CD14-positive monocyte (primary cell): Measurements from ENCODE around the gene IFNK. TPM values are rescaled to one million over a fixed set of nuclear protein-coding genes. Genes with fewer than 3 reads are reported as not detected.

Experiments
- DNase-seq, 3 donors: peaks; one replicate each; pipeline ENCODE4 v3.0.0-alpha.2; 2011 to 2022
- H2AFZ ChIP-seq: 2 replicates; pipeline ENCODE4 v1.6.0; 2012; ENCODE audit warnings: mild to moderate bottlenecking, low read depth, low read length, inconsistent platforms; ENCODE audit not compliant: insufficient read depth, poor library complexity, severe bottlenecking
- H3K27ac ChIP-seq, 2 donors: 1 replicate in 1 of 2; 2 replicates in 1 of 2; pipeline ENCODE4 v1.5.1; 2012 to 2013; ENCODE audit warnings: low read length in 2 of 2, control low read depth in 1 of 2, inconsistent platforms in 1 of 2, low read depth in 1 of 2, mild to moderate bottlenecking in 1 of 2
- H3K27me3 ChIP-seq, 2 donors: one replicate each; pipeline versions ENCODE4 v1.6.0 to v1.6.1; 2011 to 2013; ENCODE audit warnings: low read length in 2 of 2; ENCODE audit not compliant: control insufficient read depth in 2 of 2, insufficient read depth in 2 of 2
- H3K36me3 ChIP-seq, 2 donors: replicated peaks in 1 of 2; 1 replicate in 1 of 2; 2 replicates in 1 of 2; pipeline versions ENCODE4 v1.5.1 to v1.6.1; 2012 to 2013; ENCODE audit warnings: low read length in 2 of 2, control low read depth in 1 of 2, inconsistent platforms in 1 of 2, mild to moderate bottlenecking in 1 of 2; ENCODE audit not compliant: insufficient read depth in 2 of 2, control insufficient read depth in 1 of 2
- H3K4me1 ChIP-seq, 2 donors: 1 replicate in 1 of 2; 2 replicates in 1 of 2; pipeline versions ENCODE4 v1.5.1 to v1.6.1; 2012 to 2013; ENCODE audit warnings: low read length in 2 of 2, control low read depth in 1 of 2, inconsistent platforms in 1 of 2, mild to moderate bottlenecking in 1 of 2, moderate library complexity in 1 of 2; ENCODE audit not compliant: insufficient read depth in 2 of 2, control insufficient read depth in 1 of 2
- H3K4me2 ChIP-seq: replicated peaks from 2 replicates; pipeline ENCODE3; 2012; ENCODE audit warnings: low read length, moderate library complexity, mild to moderate bottlenecking; ENCODE audit not compliant: poor library complexity, severe bottlenecking; ENCODE audit errors: extremely low read depth
- H3K4me3 ChIP-seq, 3 experiments: fragments of 200-600 bp in 1 of 3; sonication (generic) in 1 of 3; replicated peaks in 1 of 3; 1 replicate in 2 of 3; 2 replicates in 1 of 3; pipeline ENCODE4 v1.5.1; 2011 to 2013; ENCODE audit warnings: low read length in 3 of 3, mild to moderate bottlenecking in 3 of 3, control low read depth in 2 of 3, low read depth in 2 of 3, inconsistent platforms in 1 of 3, moderate library complexity in 1 of 3
- H3K79me2 ChIP-seq: 2 replicates; pipeline ENCODE4 v1.6.0; 2012; ENCODE audit warnings: mild to moderate bottlenecking, control low read depth, inconsistent platforms, low read length, moderate library complexity; ENCODE audit not compliant: insufficient read depth
- H3K9ac ChIP-seq: 2 replicates; pipeline ENCODE4 v1.6.0; 2017; ENCODE audit warnings: low read length, mild to moderate bottlenecking; ENCODE audit not compliant: insufficient read depth, poor library complexity, severe bottlenecking
- H3K9me3 ChIP-seq, 2 donors: replicated peaks in 1 of 2; 1 replicate in 1 of 2; 2 replicates in 1 of 2; pipeline versions ENCODE4 v1.5.1 to v1.6.1; 2012 to 2013; ENCODE audit warnings: low read length in 2 of 2, control low read depth in 1 of 2; ENCODE audit not compliant: control insufficient read depth in 1 of 2, insufficient read depth in 1 of 2
- H4K20me1 ChIP-seq: 2 replicates; pipeline ENCODE4 v1.6.0; 2012; ENCODE audit warnings: mild to moderate bottlenecking, low read length, control low read depth, moderate library complexity; ENCODE audit not compliant: insufficient read depth
- H3K27ac Mint-ChIP-seq, 7 donors: one replicate each; pipeline ENCODE4 v1.8.0; 2020; ENCODE audit warnings: mild to moderate bottlenecking in 7 of 7, mixed read lengths in 7 of 7, moderate library complexity in 6 of 7, inconsistent platforms in 2 of 7
- H3K27me3 Mint-ChIP-seq, 3 donors: one replicate each; pipeline ENCODE4 v1.8.0; 2021 to 2022; ENCODE audit warnings: low read depth in 3 of 3, mild to moderate bottlenecking in 3 of 3, mixed read lengths in 3 of 3, moderate library complexity in 3 of 3, inconsistent platforms in 1 of 3
- H3K36me3 Mint-ChIP-seq, 2 donors: one replicate each; pipeline ENCODE4 v1.8.0; 2020; ENCODE audit warnings: mixed read lengths in 2 of 2, inconsistent platforms in 1 of 2, mild to moderate bottlenecking in 1 of 2
- H3K4me1 Mint-ChIP-seq: one replicate; pipeline ENCODE4 v1.8.0; 2020; ENCODE audit warnings: mild to moderate bottlenecking, mixed read lengths
- H3K4me3 Mint-ChIP-seq, 2 donors: one replicate each; pipeline ENCODE4 v1.8.0; 2020; ENCODE audit warnings: mild to moderate bottlenecking in 2 of 2, mixed read lengths in 2 of 2, moderate library complexity in 1 of 2
- H3K9me3 Mint-ChIP-seq, 7 donors: one replicate each; pipeline ENCODE4 v1.8.0; 2020 to 2022; ENCODE audit warnings: mixed read lengths in 7 of 7, mild to moderate bottlenecking in 6 of 7, moderate library complexity in 6 of 7, inconsistent platforms in 2 of 7
- WGBS: methylation state at CpG from one replicate; pipeline ENCODE4 v1.1.5; 2013; ENCODE audit warnings: missing lambda C conversion rate; ENCODE audit not compliant: insufficient coverage; 5-methylcytosine and 5-hydroxymethylcytosine counted together
- intact Hi-C, 2 donors: fragments of 100-400 bp; cut with micrococcal nuclease; formaldehyde crosslinking; loops; one replicate each; pipeline versions ENCODE4 v1.15.0 to v1.15.1; 2023
- polyA plus RNA-seq, 3 donors: library from polyadenylated mRNA; depleted of rRNA in 1 of 3; unstranded in 2 of 3; stranded (reverse) in 1 of 3; fragments of 300-500 nt in 2 of 3; fragments of >200 nt in 1 of 3; fragmentation: Illumina TruSeq in 2 of 3; gene quantifications; 1 replicate in 2 of 3; 2 replicates in 1 of 3; pipeline ENCODE4 v1.2.3, GENCODE V29; 2012 to 2021
- TF ChIP-seq, protein P1 (sequence below): fragments of 200-600 bp; IDR thresholded peaks from one replicate; pipeline ENCODE4 v1.8.0; 2022; ENCODE audit warnings: antibody characterized with exemption, mild to moderate bottlenecking

Gene IFNK
- polyA plus RNA-seq, 3 donors: not detected

DNA sequence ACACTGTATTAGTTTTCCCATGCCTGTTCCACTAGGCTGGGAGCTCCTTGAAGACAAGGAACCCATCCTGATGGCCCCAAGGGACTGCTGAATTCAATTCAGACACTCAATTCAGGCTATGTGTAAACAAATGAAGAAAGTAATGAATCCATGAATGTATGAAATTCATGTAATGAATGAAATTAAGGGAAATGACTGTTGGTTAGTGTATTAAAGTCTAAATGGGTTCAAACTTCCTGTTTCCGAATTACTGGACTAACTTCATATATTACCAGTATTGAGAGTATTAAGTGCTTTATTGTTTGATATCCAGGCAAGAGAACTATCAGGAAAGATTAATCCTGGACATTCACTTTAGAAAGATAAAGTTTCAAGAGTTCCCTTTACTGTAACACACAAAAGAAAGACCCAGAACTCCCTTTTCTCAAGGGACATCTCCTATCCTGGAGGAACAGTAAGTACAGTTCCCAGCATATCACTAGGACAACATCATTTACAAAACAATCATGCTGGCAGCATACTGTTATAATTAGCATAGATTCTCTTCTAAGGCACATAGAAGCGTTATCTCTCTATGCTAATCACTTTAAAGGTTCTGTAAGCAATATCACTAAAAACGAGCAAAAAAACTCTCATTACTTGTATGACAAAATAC is 28.5 kb upstream of the IFNK start:
- TF ChIP-seq, protein P1, sequence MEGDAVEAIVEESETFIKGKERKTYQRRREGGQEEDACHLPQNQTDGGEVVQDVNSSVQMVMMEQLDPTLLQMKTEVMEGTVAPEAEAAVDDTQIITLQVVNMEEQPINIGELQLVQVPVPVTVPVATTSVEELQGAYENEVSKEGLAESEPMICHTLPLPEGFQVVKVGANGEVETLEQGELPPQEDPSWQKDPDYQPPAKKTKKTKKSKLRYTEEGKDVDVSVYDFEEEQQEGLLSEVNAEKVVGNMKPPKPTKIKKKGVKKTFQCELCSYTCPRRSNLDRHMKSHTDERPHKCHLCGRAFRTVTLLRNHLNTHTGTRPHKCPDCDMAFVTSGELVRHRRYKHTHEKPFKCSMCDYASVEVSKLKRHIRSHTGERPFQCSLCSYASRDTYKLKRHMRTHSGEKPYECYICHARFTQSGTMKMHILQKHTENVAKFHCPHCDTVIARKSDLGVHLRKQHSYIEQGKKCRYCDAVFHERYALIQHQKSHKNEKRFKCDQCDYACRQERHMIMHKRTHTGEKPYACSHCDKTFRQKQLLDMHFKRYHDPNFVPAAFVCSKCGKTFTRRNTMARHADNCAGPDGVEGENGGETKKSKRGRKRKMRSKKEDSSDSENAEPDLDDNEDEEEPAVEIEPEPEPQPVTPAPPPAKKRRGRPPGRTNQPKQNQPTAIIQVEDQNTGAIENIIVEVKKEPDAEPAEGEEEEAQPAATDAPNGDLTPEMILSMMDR: no peak
- H3K36me3 Mint-ChIP-seq: peaks cover 8 to 16% of the 10 kb centered on the region in 2 donors
- Histone ChIP-seq H3K36me3 (no peaks in the 10 kb centered on the region), H3K4me2 (no peak overlapping the region), H3K27me3 (no peaks in the 10 kb centered on the region), H3K9ac (no peak overlapping the region), H4K20me1 (no peaks in the 10 kb centered on the region), H3K4me3 (no peak overlapping the region), H3K9me3 (peaks cover 0 to 8% of the 10 kb centered on the region in 2 donors), H2AFZ (no peak overlapping the region), H3K4me1 (peaks cover 16 to 31% of the 10 kb centered on the region in 2 donors), H3K79me2 (no peaks in the 10 kb centered on the region), H3K27ac (no peak overlapping the region)
- H3K27ac Mint-ChIP-seq: peak overlapping the region in 1 of 7 donors; percentile 15
- intact Hi-C loops: loop anchor here in 1 of 2 donors (5.0 kb wide), 1 partner anchor 33 kb away; no protein-coding TSS in a partner anchor
- no peak overlapping the region for H3K4me3 Mint-ChIP-seq
- WGBS: 100% methylated on average over 2 of the region's 3 CpGs
- no peak for DNase-seq
- no peaks in the 10 kb centered on the region for H3K27me3 Mint-ChIP-seq
- peaks cover 30% of the 10 kb centered on the region for H3K4me1 Mint-ChIP-seq
- peaks cover 3 to 10% (median 4%) of the 10 kb centered on the region in 7 donors for H3K9me3 Mint-ChIP-seq

DNA sequence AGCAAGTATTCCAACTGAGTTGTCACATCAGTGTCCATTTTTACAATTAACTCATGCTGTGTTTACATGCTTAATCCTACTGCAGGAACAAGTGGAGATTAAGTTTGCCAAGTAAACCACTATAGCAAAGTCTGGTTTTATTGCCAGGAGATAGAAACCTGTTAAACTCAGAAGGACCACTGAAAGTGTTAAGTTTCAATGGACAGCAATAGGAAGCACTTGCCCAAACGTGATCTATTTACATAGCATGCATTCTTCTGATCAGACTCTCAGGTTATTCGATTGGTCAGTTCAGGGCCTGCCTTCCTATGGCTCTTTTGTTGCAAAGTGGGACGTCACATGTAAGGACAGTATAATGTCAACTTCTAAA is 28.0 kb upstream of the IFNK start:
- no peak for DNase-seq
- H3K4me1 ChIP-seq: peaks cover 14 to 27% of the 10 kb centered on the region in 2 donors
- H3K4me2 ChIP-seq: no peak overlapping the region
- H3K9ac ChIP-seq: no peak overlapping the region
- H3K4me3 ChIP-seq: no peak overlapping the region
- H3K36me3 ChIP-seq: no peaks in the 10 kb centered on the region
- H4K20me1 ChIP-seq: no peaks in the 10 kb centered on the region
- H3K79me2 ChIP-seq: no peaks in the 10 kb centered on the region
- Mint-ChIP-seq H3K4me3 (no peak overlapping the region), H3K27ac (no peak overlapping the region), H3K4me1 (peaks cover 30% of the 10 kb centered on the region), H3K36me3 (peaks cover 8 to 16% of the 10 kb centered on the region in 2 donors), H3K27me3 (no peaks in the 10 kb centered on the region), H3K9me3 (peaks cover 3 to 10% (median 4%) of the 10 kb centered on the region in 7 donors)
- intact Hi-C loops: loop anchor here in 1 of 2 donors (5.0 kb wide), 1 partner anchor 34 kb away; no protein-coding TSS in a partner anchor
- no peak overlapping the region for H2AFZ ChIP-seq
- TF ChIP-seq, protein P1: no peak
- 88% methylated on average over 2 of the region's 3 CpGs for WGBS
- H3K9me3 ChIP-seq: peaks cover 0 to 8% of the 10 kb centered on the region in 2 donors
- H3K27ac ChIP-seq: no peak overlapping the region
- no peaks in the 10 kb centered on the region for H3K27me3 ChIP-seq
